Nephron (organoid): Measurements from ENCODE around the gene DRAM1.
A peak's percentile ranks its signal among the peaks of the same experiment; 100 is the strongest.

Experiments
- H3K27ac Mint-ChIP-seq, 3 experiments: 2 replicates each; pipeline ENCODE4 v1.8.0; 2020; ENCODE audit warnings: mixed read lengths in 3 of 3, mild to moderate bottlenecking in 2 of 3, moderate library complexity in 1 of 3
- H3K27me3 Mint-ChIP-seq: 2 replicates; pipeline ENCODE4 v1.8.0; 2021; ENCODE audit warnings: low read depth, mild to moderate bottlenecking, moderate library complexity, mixed read lengths
- H3K36me3 Mint-ChIP-seq: 2 replicates; pipeline ENCODE4 v1.8.0; 2020; ENCODE audit warnings: low read depth, mixed read lengths
- H3K4me1 Mint-ChIP-seq: 2 replicates; pipeline ENCODE4 v1.8.0; 2020; ENCODE audit warnings: mixed read lengths
- H3K4me3 Mint-ChIP-seq, 3 experiments: 2 replicates each; pipeline ENCODE4 v1.8.0; 2020; ENCODE audit warnings: mild to moderate bottlenecking in 3 of 3, mixed read lengths in 3 of 3, moderate library complexity in 2 of 3
- H3K9me3 Mint-ChIP-seq: 2 replicates; pipeline ENCODE4 v1.8.0; 2020; ENCODE audit warnings: mixed read lengths
- CTCF ChIP-seq, 3 experiments: fragments of 200-600 bp; sonication (generic); IDR thresholded peaks; one replicate each; pipeline ENCODE4 v1.5.0; 2021; ENCODE audit warnings: antibody characterized with exemption in 3 of 3; ENCODE audit not compliant: unreplicated experiment in 3 of 3

The DRAM1 gene

GRCh38 chr12:101923045-101923718 is 45.8 kb downstream of the DRAM1 start:
- no peak for TF ChIP-seq CTCF (IDR thresholded peaks at IDR 0.05; ENCODE audit: unreplicated experiment in 3 of 3)
- Mint-ChIP-seq H3K27me3 (no peaks in the 10 kb centered on the region), H3K4me3 (no peak overlapping the region), H3K4me1 (peaks cover 14% of the 10 kb centered on the region), H3K9me3 (no peaks in the 10 kb centered on the region), H3K27ac (no peak overlapping the region), H3K36me3 (no peaks in the 10 kb centered on the region)

- H3K4me3 Mint-ChIP-seq = no peak overlapping the region
- peaks cover 9% of the 10 kb centered on the region for H3K4me1 Mint-ChIP-seq
- no peak for TF ChIP-seq CTCF (IDR thresholded peaks at IDR 0.05; ENCODE audit: unreplicated experiment in 3 of 3)
- H3K27me3 Mint-ChIP-seq = no peaks in the 10 kb centered on the region
- no peaks in the 10 kb centered on the region for H3K9me3 Mint-ChIP-seq
- no peak overlapping the region for H3K27ac Mint-ChIP-seq
- H3K36me3 Mint-ChIP-seq = no peaks in the 10 kb centered on the region
Observed at GRCh38 chr12:101924618-101925017, 47.2 kb downstream of the DRAM1 start.

- no peak overlapping the region for H3K4me3 Mint-ChIP-seq
- H3K27me3 Mint-ChIP-seq = no peaks in the 10 kb centered on the region
Observed at GRCh38 chr12:101925361-101925760, 48.0 kb downstream of the DRAM1 start.

GRCh38 chr12:101925935-101926334 is 48.6 kb downstream of the DRAM1 start:
- H3K4me1 Mint-ChIP-seq = peaks cover 7% of the 10 kb centered on the region
- H3K27me3 Mint-ChIP-seq = no peaks in the 10 kb centered on the region
- no peak overlapping the region for H3K27ac Mint-ChIP-seq
- no peak for TF ChIP-seq CTCF (IDR thresholded peaks at IDR 0.05; ENCODE audit: unreplicated experiment in 3 of 3)
- H3K36me3 Mint-ChIP-seq = no peaks in the 10 kb centered on the region
- no peak overlapping the region for H3K4me3 Mint-ChIP-seq
- no peaks in the 10 kb centered on the region for H3K9me3 Mint-ChIP-seq

More at GRCh38 chr12:101925361-101925760, 48.0 kb downstream of the DRAM1 start:
- H3K4me1 Mint-ChIP-seq = peaks cover 7% of the 10 kb centered on the region
- TF ChIP-seq CTCF (IDR thresholded peaks at IDR 0.05; ENCODE audit: unreplicated experiment in 3 of 3) = no peak
- no peaks in the 10 kb centered on the region for H3K36me3 Mint-ChIP-seq
- H3K9me3 Mint-ChIP-seq = no peaks in the 10 kb centered on the region
- H3K27ac Mint-ChIP-seq = peak overlapping the region in 1 of 3 experiments; percentile 74

- Mint-ChIP-seq H3K27me3 (no peaks in the 10 kb centered on the region), H3K9me3 (no peaks in the 10 kb centered on the region), H3K4me1 (peaks cover 7% of the 10 kb centered on the region), H3K4me3 (no peak overlapping the region), H3K27ac (peak overlapping the region in 2 of 3 experiments; percentile 24 to 30), H3K36me3 (no peaks in the 10 kb centered on the region)
- no peak for TF ChIP-seq CTCF (IDR thresholded peaks at IDR 0.05; ENCODE audit: unreplicated experiment in 3 of 3)
Observed at GRCh38 chr12:101927036-101927435, 49.7 kb downstream of the DRAM1 start.

GRCh38 chr12:101927999-101928398 is 50.6 kb downstream of the DRAM1 start:
- H3K27ac Mint-ChIP-seq = no peak overlapping the region
- H3K4me3 Mint-ChIP-seq = no peak overlapping the region
- peaks cover 7% of the 10 kb centered on the region for H3K4me1 Mint-ChIP-seq
- no peaks in the 10 kb centered on the region for H3K36me3 Mint-ChIP-seq
- no peaks in the 10 kb centered on the region for H3K27me3 Mint-ChIP-seq
- no peak for TF ChIP-seq CTCF (IDR thresholded peaks at IDR 0.05; ENCODE audit: unreplicated experiment in 3 of 3)
- no peaks in the 10 kb centered on the region for H3K9me3 Mint-ChIP-seq
